Measurements from ENCODE around the gene CXorf38. TPM values are rescaled to one million over a fixed set of nuclear protein-coding genes. Genes with fewer than 3 reads are reported as not detected.

CXorf38 gene
- total RNA-seq, 4 donors from 2014 or later: 8.6 to 15.3 (median 13.3) TPM

- Histone ChIP-seq H3K27me3 (no peaks in the 10 kb centered on the region), H3K4me3 (peak within 1 kb of the TSS; percentile 73 to 82), H3K9me3 (no peaks in the 10 kb centered on the region), H3K36me3 (no peaks in the 10 kb centered on the region), H3K4me1 (peaks cover 0 to 16% (median 5%) of the 10 kb centered on the region in 3 donors), H3K27ac (peak within 1 kb of the TSS; percentile 76 to 94 (median 90))
- TF ChIP-seq POLR2A (IDR thresholded peaks at IDR 0.05) (peak; percentile 79 to 84), EP300 (IDR thresholded peaks at IDR 0.05) (no peak), POLR2AphosphoS5 (IDR thresholded peaks at IDR 0.05) (peak; percentile 87), CTCF (IDR thresholded peaks at IDR 0.05) (no peak)
- peak; percentile 98 for ATAC-seq
- WGBS, 2 donors (ENCODE audit: low coverage in 1 of 2): 32% methylated on average over 22 of the region's 89 CpGs; no CpG with 5 or more reads in 1 of the 2 donors
Observed at GRCh38 chrX:40580537-40581335, 66.6 kb downstream of the CXorf38 start, which contains the start of gene ATP6AP2. ATP6AP2 (plus strand) TSS chrX:40580970; CDS start chrX:40581066, 96 bp downstream.

DNA sequence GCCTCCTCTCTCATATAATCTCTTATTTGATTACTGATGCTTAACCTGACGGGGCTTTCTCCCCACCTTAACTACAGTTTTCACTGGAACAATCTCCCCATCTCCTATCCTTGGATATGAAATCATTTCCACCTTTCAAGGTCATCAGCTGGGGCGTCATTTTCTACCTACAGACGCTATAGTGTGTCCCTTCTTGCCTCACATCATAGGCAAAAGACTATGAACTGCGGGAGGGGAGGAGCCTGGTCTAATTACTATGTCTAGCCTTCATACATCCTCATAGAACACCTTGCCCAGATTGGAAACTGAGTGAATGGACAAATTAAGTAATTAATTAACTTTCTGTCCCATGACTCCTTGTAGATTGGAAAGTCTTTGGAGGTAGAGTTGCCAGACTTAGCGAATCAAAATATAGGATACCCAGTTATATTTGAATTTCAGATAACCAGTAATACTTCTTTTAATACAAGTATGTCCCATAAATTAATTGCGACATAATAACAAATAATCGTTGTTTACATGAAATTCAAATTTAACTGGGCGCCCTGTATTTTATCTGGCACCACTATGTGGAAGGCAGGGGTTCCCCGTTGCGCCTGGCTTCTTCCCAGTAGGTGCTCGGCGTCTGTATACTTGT is 67.3 kb downstream of the CXorf38 start:
- ATAC-seq: peak; percentile 69
- H3K27me3 ChIP-seq: no peaks in the 10 kb centered on the region
- H3K9me3 ChIP-seq: no peaks in the 10 kb centered on the region
- 4 to 31% methylated on average over 9 of the region's 12 CpGs for WGBS, 2 donors (ENCODE audit: low coverage in 1 of 2)
- H3K4me3 ChIP-seq: peak overlapping the region; percentile 73 to 82
- TF ChIP-seq CTCF (IDR thresholded peaks at IDR 0.05): no peak
- no peak for TF ChIP-seq EP300 (IDR thresholded peaks at IDR 0.05)
- TF ChIP-seq POLR2AphosphoS5 (IDR thresholded peaks at IDR 0.05): no peak
- TF ChIP-seq POLR2A (IDR thresholded peaks at IDR 0.05): no peak
- H3K36me3 ChIP-seq: no peaks in the 10 kb centered on the region
- H3K4me1 ChIP-seq: peaks cover 0 to 16% (median 5%) of the 10 kb centered on the region in 3 donors
- peak overlapping the region; percentile 72 to 94 (median 90) for H3K27ac ChIP-seq

DNA sequence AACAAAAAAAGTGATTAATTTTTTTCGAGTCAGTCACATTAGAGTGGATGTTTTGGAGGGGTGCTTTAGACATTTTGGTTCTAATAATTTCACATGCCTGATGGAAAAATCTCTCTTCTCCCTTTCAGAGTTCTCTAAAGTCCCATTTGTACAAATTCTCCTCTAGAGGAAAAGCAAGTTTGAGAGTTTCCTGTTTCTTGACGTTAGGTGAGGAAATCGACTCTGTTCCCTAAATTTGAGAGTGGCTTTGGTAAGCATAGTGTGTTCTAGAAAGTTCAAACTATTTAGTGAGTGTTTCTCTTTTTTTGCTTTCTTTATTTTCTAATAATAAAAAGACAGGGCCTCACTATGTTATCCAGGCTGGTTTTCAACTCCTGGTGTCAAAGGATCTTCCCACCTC is 68.2 kb downstream of the CXorf38 start:
- Histone ChIP-seq H3K27ac (no peak overlapping the region), H3K9me3 (no peaks in the 10 kb centered on the region), H3K36me3 (no peaks in the 10 kb centered on the region), H3K4me1 (peaks cover 0 to 16% (median 5%) of the 10 kb centered on the region in 3 donors), H3K27me3 (no peaks in the 10 kb centered on the region), H3K4me3 (no peak overlapping the region)
- WGBS, 2 donors (ENCODE audit: low coverage in 1 of 2): 62 to 89% methylated on average over 1 to 3 of the region's 3 CpGs
- no peak for ATAC-seq
- no peak for TF ChIP-seq CTCF (IDR thresholded peaks at IDR 0.05)
- no peak for TF ChIP-seq EP300 (IDR thresholded peaks at IDR 0.05)
- TF ChIP-seq POLR2A (IDR thresholded peaks at IDR 0.05): no peak
- no peak for TF ChIP-seq POLR2AphosphoS5 (IDR thresholded peaks at IDR 0.05)

GRCh38 chrX:40578039-40578695 is 69.2 kb downstream of the CXorf38 start:
- Histone ChIP-seq H3K27me3 (no peaks in the 10 kb centered on the region), H3K4me1 (peaks cover 0 to 16% (median 5%) of the 10 kb centered on the region in 3 donors), H3K9me3 (no peaks in the 10 kb centered on the region), H3K27ac (no peak overlapping the region), H3K36me3 (no peaks in the 10 kb centered on the region), H3K4me3 (no peak overlapping the region)
- TF ChIP-seq CTCF (IDR thresholded peaks at IDR 0.05): no peak
- no peak for TF ChIP-seq POLR2A (IDR thresholded peaks at IDR 0.05)
- no peak for TF ChIP-seq POLR2AphosphoS5 (IDR thresholded peaks at IDR 0.05)
- no peak for TF ChIP-seq EP300 (IDR thresholded peaks at IDR 0.05)
- ATAC-seq: no peak
- WGBS, 2 donors (ENCODE audit: low coverage in 1 of 2): 20 to 85% methylated on average over 1 to 7 of the region's 7 CpGs

Other genes starting within 250 kb of the CXorf38 start
- 100 to 1,000 TPM; 106 to 141 (median 115) TPM for gene ATP6AP2, start 66.6 kb downstream of the CXorf38 start, total RNA-seq
- not detected for gene MPC1L, start 24.1 kb downstream of the CXorf38 start, total RNA-seq
- gene MED14, start 88.0 kb upstream of the CXorf38 start, total RNA-seq: 10 to 100 TPM; 19.4 to 33.1 (median 24.3) TPM